ENCODE results near the gene NRG2.
A peak's percentile ranks its signal among the peaks of the same experiment; 100 is the strongest.

NRG2 gene

DNA sequence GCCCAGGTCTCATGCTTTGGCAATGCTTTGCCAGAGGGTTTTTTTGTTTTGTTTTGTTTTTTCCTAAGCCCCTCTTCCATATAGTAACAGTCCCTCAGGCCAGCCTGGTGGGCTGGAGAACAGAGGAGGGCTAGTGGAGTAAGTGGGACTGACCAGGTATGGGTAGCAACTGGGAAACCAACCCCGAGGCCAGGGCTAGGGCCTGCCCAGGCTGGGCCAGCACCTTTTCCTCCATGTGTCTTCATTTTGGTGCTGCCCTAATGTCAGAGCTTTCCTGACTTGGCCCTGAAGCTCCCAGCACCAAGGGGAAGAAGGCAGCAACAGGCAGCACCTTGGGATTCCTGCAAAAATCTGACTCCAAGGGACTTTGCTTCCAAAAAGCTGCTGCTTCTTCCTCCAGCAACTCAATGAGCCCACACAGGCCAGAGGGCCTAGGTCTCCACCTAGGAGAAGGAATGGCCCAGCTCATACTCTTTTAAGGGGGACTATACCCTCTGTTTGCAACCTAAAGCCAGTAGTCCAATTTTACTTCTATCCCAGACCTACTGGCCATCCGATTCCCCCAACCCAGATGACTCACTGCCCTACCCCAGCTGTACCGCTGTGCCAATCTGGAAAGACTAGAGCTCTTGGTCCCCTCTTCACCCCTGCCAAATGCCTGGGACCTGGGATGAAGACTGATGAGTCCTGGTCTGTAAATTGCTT lies 142.4 kb downstream of the NRG2 start:
- no peak for DNase-seq

DNA sequence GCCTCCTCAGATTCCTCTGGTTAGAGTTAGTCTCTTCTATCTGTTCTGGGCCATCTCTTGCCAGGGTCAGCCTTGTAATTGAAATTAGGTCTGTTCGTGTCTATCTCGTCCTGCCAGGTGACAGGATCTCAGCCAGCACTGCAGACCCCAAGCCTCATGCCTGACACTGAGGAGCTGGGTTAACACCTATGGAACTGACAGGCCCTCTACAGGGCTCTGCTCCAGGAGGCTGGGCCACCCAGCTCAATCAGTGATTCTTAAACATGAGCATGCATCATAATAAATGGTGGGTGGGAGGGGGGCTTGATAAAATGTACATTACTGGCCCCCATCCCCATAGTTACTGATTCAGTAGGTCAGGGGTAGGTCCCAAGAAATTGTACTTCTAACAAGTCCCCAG lies 144.1 kb downstream of the NRG2 start:
- no peak for DNase-seq

- DNase-seq: no peak
Observed at GRCh38 chr5:139897982-139898381, 145.1 kb downstream of the NRG2 start.

DNA sequence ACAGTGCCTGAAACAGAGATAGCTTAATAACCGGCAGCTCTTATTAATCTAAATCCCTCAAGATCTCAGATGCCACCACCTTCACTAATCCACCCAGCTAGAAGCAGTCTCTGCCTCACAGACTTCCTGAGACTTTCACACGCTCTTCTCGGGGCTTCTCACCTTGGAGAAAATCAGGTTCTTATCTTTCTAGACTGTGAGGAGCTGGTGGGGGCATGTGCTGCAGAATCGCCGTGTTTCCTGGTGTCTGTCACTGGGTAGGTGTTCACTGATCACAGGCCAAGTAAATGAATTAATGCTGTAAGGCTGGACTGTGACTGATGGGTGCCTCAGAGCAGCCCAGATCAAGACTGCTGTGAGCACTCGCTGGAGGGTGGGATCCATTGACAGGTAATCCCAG lies 145.8 kb downstream of the NRG2 start:
- DNase-seq: no peak

DNA sequence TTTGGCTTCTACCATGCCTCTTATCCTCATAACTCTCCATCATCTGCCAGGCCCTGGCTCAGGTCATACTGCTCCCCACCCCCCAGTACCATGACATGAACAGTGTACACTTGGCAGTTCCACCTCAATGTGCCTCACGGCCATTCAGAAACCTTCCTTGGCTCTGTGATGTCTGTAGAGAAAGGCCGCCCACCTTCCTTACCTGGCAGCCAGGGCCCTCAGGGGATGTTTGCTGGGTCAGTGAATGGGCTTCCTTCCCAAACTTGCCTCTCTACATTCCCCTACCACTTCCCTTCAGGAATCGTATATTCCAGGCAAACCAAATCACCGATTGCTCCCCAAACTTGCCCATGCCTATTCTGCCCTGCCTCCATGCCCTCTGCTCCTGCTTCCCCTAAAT lies 146.4 kb downstream of the NRG2 start:
- no peak for DNase-seq

- no peak for DNase-seq
Observed at GRCh38 chr5:139895647-139896046, 147.5 kb downstream of the NRG2 start.

- DNase-seq: no peak
Observed at GRCh38 chr5:139895046-139895445, 148.1 kb downstream of the NRG2 start.

- DNase-seq: no peak
Observed at GRCh38 chr5:139893873-139894272, 149.2 kb downstream of the NRG2 start.

GRCh38 chr5:139889410-139889809 lies 153.7 kb downstream of the NRG2 start:
- DNase-seq: no peak

- DNase-seq: no peak
Observed at GRCh38 chr5:139888370-139888769, 154.7 kb downstream of the NRG2 start.

DNA sequence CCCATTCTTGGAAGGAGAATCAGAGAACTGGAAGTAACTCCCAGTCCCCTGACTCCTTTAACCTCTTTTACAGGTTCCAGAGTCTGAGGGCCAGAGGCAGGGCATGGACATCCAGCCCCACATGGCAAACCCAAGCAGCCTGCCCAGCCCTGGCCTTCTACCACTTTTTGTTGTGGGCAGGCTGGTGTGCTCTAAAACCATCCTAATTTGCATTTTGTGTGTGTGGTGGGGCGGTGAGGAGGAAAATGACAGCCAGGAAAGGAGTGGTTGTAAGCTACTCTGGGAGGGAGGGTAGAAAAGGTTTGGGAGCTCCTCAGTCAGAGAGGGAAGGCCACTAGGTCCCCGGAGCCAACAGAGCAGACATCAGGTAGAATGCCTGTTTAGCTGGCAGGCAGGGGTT lies 156.9 kb downstream of the NRG2 start:
- DNase-seq: no peak

DNA sequence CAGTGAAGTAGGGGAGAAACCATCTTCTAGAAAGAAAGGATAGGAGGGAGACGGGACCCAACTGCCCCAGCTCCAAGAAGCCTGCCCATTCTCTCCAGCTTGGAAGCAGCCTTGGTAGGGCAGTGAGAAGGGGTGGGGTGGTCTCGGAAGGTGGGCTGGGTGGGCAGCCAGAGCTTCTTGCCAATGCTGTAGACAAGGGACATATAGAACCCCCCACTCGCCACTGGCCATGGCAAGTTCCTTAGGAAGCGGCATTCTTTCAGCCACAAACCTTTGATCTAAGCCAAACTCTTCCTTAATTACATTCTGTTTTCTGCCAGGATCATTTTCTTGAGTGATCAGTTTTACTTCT lies 157.3 kb downstream of the NRG2 start:
- no peak for DNase-seq

DNA sequence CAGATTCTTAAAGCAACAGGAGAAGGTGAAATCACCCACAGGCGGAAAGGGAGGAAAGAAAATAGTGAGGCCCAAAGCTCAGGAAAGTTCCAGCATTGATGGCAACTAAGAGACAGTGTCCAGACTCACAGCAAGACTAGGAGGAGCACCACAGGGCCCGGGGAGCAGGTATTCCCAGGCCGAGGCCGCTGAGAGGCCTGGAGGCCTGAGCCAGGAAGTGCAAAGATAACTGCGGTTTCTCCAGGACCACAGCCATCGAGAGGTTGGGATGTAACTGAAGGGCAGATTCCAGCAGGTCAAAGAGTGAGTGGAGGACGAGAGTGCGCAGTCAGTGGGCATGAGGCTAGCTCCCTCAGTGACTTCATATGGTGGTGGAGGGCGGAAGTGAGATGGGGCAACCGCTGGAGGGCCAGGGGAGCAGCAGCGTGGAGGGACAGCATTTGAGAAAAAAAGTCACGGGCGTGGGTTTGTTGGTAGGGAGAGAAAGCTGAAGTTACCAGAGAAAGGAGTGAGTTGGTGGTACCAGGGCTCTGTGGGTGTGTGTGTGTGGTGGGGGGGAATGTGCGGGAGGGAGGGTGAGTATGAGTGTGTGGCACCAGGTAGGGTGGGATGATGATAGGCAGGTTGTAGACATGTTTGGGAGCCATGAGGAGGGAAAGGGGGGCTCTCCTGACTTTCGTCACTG lies 157.8 kb downstream of the NRG2 start:
- no peak for DNase-seq

DNA sequence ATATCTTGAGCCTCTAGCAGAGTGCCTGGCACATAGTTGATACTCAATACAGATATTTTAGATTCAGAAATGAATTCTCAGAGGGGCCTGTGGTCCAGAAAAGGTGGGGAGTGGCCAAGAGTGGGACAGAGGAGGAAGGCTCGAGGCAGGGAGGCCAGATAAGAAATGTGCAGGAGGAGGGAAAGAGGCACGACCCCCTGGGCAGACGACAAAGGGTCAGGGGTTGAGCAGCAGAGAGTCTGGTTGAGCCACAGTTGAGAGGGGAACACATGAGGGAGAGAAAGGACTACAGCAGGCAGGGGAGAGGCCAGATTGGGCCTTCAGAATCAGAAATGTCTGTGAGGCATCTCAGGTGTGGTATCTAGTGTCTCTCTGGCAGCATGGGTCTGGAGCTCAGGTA lies 158.4 kb downstream of the NRG2 start:
- DNase-seq: no peak

DNA sequence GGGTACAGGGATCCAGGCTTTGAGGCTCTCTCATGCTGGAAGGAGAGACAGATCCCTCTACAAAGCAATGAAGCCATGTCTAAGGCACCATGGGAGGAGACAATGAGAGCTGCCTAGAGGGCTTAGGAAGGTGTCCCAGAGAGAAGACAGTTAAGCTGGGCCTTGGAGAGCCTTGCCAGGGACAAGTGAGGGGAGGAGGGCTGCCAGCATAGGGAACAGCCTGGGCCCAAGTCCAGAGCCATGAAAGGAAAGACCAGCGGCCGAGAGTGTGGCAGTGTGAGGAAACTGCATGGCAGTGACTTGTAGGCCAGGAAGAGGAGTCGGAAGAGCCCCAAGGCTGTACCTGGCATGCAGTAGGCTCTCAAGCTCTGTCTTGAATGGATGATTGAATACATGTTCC lies 159.0 kb downstream of the NRG2 start:
- no peak for DNase-seq

- DNase-seq: peak; percentile 65
Observed at GRCh38 chr5:139882961-139883539, 160.0 kb downstream of the NRG2 start.

- no peak for DNase-seq
Observed at GRCh38 chr5:139882316-139882715, 160.8 kb downstream of the NRG2 start.

DNA sequence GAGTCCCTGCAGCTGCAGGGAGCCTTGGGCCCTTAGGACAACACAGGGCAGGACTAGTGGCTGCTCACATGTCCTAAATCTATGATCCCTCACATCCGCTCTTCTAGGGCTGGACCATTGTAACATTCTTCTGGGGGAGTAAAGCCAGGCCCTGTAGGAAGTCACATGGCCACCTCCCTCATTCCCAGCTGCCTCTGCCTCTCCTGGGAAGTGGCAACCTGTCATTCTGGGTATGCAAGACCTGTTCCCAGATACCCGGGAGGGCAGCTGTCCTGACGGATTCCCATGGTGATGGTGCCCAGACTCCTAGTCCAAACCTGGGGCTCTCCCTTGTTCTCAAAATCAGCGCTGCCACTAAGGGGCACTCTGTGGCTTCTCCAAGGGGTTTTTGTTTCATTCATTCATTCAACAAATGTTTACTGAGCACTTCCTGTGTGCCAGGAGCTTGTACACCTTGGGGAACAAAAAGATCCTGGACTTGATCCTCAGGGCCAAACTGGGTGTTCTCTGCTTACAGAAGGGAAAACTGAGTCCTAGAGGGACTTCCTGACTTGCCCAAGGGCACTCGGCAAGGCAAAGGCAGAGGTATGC lies 161.9 kb downstream of the NRG2 start:
- DNase-seq: no peak

- DNase-seq: no peak
Observed at GRCh38 chr5:139880416-139881142, 162.5 kb downstream of the NRG2 start.

DNA sequence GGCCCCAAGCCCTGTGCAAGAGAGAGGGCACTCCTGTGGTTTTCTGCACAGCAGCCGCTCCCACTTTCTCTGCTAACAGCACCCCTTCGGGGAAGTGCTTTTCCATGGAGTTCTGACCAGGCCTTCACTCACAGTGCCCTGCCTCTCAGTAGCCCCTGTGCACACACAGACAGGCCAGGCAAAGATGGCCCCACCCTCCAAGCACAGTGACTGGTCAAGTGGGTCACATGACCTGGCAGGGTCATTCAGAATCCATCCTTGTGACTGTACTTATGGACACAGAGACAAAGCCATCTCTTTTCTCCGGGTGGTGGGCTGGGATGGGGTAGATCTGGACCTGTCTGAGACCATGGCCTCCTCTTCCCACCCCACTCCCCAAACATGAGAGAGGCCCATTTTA lies 165.0 kb downstream of the NRG2 start:
- DNase-seq: no peak

DNA sequence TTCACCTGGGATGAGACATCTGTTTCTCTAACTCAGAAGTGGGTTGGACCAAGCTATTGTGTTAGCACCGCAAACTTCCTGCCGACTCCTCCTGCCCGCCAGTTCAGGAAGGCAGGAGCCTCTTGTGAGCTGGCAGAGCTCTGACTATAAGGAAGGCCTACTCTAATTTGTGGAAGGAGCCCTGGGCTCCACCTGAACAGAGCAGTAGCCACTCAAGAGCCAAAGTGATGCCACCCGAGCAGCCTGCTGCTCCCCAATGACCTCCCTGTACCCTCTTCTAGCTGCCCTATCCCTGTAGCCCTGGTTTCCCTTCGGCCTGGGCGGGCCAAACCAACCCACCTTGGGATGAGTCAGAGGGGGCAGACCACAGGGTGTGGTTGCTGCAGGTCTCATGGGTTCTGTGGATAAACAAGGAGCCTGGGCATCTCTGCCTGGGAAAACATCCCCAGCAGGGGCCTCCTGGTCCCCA lies 165.9 kb downstream of the NRG2 start:
- no peak for DNase-seq

DNA sequence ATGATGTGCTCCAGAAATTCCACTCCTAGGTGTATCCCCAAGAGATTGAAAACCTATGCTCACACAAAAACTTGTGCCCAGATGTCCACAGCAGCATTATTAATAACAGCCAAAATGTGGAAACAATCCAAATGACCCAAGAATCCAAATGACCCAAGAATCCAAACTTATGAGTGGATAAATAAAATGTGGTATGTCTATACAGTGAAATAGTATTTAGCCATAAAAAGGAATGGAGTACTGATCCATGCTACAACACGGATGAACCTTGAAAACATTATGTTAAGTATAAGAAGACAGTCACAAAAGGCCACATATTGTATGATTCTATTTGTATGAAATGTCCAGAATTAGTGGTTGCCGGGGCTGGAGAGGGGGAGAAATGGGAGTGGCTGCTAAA lies 167.1 kb downstream of the NRG2 start:
- no peak for DNase-seq
